PC-3 (cell line): ENCODE measurements around the gene ADAMTSL1.

Experiments
- CTCF ChIP-seq: fragments of 300-600 bp; sonication (generic); conservative IDR thresholded peaks from 2 replicates; pipeline ENCODE4 v1.5.1; 2017; ENCODE audit warnings: antibody characterized with exemption, low read depth, mild to moderate bottlenecking, low read length
- EZH2 ChIP-seq: fragments of 300-600 bp; sonication (generic); IDR thresholded peaks from one replicate; pipeline ENCODE4 v1.6.1; 2017; ENCODE audit warnings: antibody characterized with exemption, mild to moderate bottlenecking, low read length; ENCODE audit not compliant: unreplicated experiment
- EZH2phosphoT487 ChIP-seq: fragments of 300-600 bp; sonication (generic); IDR thresholded peaks from 2 replicates; pipeline ENCODE4 v1.6.1; 2018; ENCODE audit warnings: mild to moderate bottlenecking, antibody characterized with exemption, low read length, borderline replicate concordance

DNA sequence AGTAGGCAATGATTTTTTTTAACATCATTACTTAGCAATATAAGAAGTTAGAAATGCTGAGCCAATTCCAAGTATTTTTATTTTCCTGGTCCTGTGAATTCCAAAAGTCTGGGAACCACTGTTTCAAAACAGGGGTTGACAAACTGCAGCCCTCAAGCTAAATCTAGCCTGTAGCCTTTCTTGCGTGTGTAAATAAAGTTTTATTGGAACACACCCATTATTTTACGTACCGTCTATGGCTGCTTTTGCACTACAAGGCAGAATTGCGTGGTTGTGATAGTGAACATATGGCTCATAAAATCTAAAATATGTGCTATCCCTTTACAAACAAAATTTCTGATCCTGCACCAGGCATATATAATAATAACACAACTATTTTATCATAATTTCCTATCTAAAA is 280.0 kb downstream of the ADAMTSL1 start:
- TF ChIP-seq CTCF: no peak
- TF ChIP-seq EZH2: no peak
- no peak for TF ChIP-seq EZH2phosphoT487
